ENCODE data around the gene MOV10L1.

Gene MOV10L1

GRCh38 chr22:50058906-50059880 lies 30.6 kb upstream of the MOV10L1 start:
- no peak for DNase-seq (ENCODE audit: low read depth)

GRCh38 chr22:50059881-50060262 lies 29.9 kb upstream of the MOV10L1 start:
- no peak for DNase-seq (ENCODE audit: low read depth)

GRCh38 chr22:50060441-50061140 lies 29.2 kb upstream of the MOV10L1 start:
- DNase-seq (ENCODE audit: low read depth) = no peak

- DNase-seq (ENCODE audit: low read depth) = no peak
These were observed 28.5 kb upstream of the MOV10L1 start for GRCh38 chr22:50061141-50061823.

- DNase-seq (ENCODE audit: low read depth) = no peak
These were observed 27.9 kb upstream of the MOV10L1 start for GRCh38 chr22:50061824-50062355.

- no peak for DNase-seq (ENCODE audit: low read depth)
These were observed 27.2 kb upstream of the MOV10L1 start for GRCh38 chr22:50062509-50063135.

- no peak for DNase-seq (ENCODE audit: low read depth)
These were observed 26.0 kb upstream of the MOV10L1 start for GRCh38 chr22:50063589-50064393.

DNA sequence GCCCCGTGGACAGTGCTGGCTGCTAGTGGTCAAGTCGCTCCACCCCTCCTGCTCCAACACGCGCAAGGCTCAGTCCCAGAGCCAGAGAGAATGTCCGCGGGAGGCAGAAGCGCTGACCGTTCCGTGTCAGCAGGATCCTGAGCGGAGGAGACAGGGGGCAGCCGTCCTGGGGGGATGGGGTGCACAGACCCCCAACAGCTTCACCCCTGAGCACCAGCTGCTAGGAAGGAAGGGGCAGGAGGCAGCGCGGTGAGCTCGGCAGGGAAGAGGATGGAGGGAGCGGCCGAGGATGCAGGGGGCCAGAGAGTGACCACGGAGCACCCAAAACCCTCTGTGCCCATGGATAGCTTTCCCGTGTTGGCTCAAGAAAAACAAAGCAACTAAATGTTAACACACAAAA lies 25.4 kb upstream of the MOV10L1 start:
- no peak for DNase-seq (ENCODE audit: low read depth)

- no peak for DNase-seq (ENCODE audit: low read depth)
These were observed 22.6 kb upstream of the MOV10L1 start for GRCh38 chr22:50067244-50067643.

- no peak for DNase-seq (ENCODE audit: low read depth)
These were observed 21.7 kb upstream of the MOV10L1 start for GRCh38 chr22:50068096-50068495.

DNA sequence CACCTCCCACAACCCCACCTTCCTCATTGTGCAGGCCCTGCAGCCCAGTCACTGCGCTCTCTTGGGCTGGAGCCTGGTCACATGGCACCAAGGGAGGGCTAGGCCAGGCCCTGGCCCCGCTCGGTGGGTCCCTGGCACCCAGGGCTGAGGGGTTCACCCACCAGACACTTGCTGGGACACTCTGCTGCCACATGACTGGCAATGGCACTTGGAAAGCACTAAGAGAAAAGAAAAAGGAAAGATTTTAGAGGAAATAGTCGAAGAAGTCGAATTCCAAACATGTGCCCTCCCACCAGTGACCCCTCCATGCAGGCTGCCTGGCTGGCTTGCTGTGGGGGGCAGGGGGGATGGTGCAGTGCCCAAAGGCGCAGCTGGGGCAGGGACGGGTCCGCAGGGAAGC lies 19.4 kb upstream of the MOV10L1 start:
- DNase-seq (ENCODE audit: low read depth) = no peak

DNA sequence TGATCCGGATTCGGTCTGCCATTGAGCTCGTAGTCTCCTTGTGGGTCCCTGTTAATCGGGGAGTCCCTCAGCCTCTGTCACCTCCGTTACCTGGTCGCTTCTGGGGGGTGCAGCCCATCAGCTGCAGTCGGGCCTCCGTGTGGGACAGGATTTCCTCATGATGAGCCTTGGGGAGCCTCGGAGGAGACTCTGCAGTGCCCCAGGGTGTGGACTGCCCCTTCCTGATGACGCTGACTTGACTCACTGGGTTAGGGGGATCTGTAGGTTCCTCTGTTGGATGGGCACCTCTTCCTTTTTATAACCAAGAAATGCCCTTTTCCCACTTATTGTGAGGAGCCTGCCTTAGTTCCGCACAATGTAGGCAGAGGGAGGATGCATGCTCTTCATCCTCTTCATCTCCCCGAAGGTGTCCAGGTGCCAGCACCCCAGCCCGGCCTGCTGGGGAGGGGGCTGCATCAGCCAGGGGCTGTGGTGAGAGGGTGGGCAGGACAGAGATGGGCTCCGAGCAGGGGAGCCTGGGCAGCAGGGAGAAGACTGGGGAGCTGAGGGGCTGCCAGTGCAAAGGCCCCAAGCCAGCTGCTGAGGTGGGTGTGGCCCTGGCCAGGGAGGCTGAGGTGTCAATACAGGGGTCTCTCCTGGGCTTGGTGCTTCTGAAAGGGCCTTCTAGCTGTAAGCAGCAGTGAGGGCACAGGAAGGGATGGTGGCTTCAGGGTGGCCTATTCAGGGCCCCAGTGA lies 18.2 kb upstream of the MOV10L1 start:
- no peak for DNase-seq (ENCODE audit: low read depth)

- DNase-seq (ENCODE audit: low read depth) = no peak
These were observed 17.6 kb upstream of the MOV10L1 start for GRCh38 chr22:50072167-50072555.

- DNase-seq (ENCODE audit: low read depth) = no peak
These were observed 16.9 kb upstream of the MOV10L1 start for GRCh38 chr22:50072714-50073538.

GRCh38 chr22:50074056-50074455 lies 15.8 kb upstream of the MOV10L1 start:
- no peak for DNase-seq (ENCODE audit: low read depth)

GRCh38 chr22:50074551-50075530 lies 15.0 kb upstream of the MOV10L1 start:
- DNase-seq (ENCODE audit: low read depth) = no peak

- DNase-seq (ENCODE audit: low read depth) = no peak
These were observed 12.9 kb upstream of the MOV10L1 start for GRCh38 chr22:50076646-50077535.

Measured in CMK (cell line).